HG02884 (cell line): ENCODE data around the gene MESP2.

Experiments
- ATAC-seq: cut with Tn5 transposase; IDR thresholded peaks from one replicate; pipeline ENCODE4 v1.9.1; 2021; ENCODE audit warnings: mild to moderate bottlenecking, moderate library complexity; ENCODE audit not compliant: unreplicated experiment

The MESP2 gene

GRCh38 chr15:89754361-89755154, 21.6 kb upstream of the MESP2 start:
- no peak for ATAC-seq

- ATAC-seq = no peak
Observed at GRCh38 chr15:89755701-89756100, 20.4 kb upstream of the MESP2 start.

GRCh38 chr15:89756897-89757296, 19.2 kb upstream of the MESP2 start:
- no peak for ATAC-seq

GRCh38 chr15:89758283-89758682, 17.8 kb upstream of the MESP2 start:
- ATAC-seq = no peak

GRCh38 chr15:89758981-89759380, 17.2 kb upstream of the MESP2 start:
- no peak for ATAC-seq

- no peak for ATAC-seq
Observed at GRCh38 chr15:89759835-89760234, 16.3 kb upstream of the MESP2 start.

- ATAC-seq = peak; percentile 62
Observed at GRCh38 chr15:89760303-89761008, 15.7 kb upstream of the MESP2 start.

- no peak for ATAC-seq
Observed at GRCh38 chr15:89761009-89761831, 14.9 kb upstream of the MESP2 start.

- ATAC-seq = no peak
Observed at GRCh38 chr15:89761929-89762328, 14.2 kb upstream of the MESP2 start.

GRCh38 chr15:89765694-89766093, 10.4 kb upstream of the MESP2 start:
- no peak for ATAC-seq

GRCh38 chr15:89766357-89767311, 9.5 kb upstream of the MESP2 start:
- no peak for ATAC-seq

GRCh38 chr15:89767411-89767915, 8.7 kb upstream of the MESP2 start:
- no peak for ATAC-seq

GRCh38 chr15:89768071-89768500, 8.0 kb upstream of the MESP2 start:
- ATAC-seq = no peak

GRCh38 chr15:89769366-89769765, 6.8 kb upstream of the MESP2 start:
- no peak for ATAC-seq

GRCh38 chr15:89770041-89770440, 6.1 kb upstream of the MESP2 start:
- ATAC-seq = no peak

- ATAC-seq = no peak
Observed at GRCh38 chr15:89772932-89773583, 3.1 kb upstream of the MESP2 start.

- ATAC-seq = no peak
Observed at GRCh38 chr15:89774492-89774891, 1.6 kb upstream of the MESP2 start.

- ATAC-seq = no peak
Observed at GRCh38 chr15:89775815-89776214, 317 bp upstream of the MESP2 start.

- ATAC-seq = no peak
Observed at GRCh38 chr15:89777073-89777751, 1.1 kb downstream of the MESP2 start.
